HG03378 (cell line): Measurements from ENCODE around the gene ARFRP1.
"Not testable (repeated sequence)": the region's sequence is repeated elsewhere in the genome, so short reads cannot be mapped to it uniquely, and the experiment has no call there.

Experiments used
- ATAC-seq: cut with Tn5 transposase; IDR thresholded peaks from one replicate; pipeline ENCODE4 v1.9.1; 2021; ENCODE audit warnings: mild to moderate bottlenecking, moderate library complexity; ENCODE audit not compliant: unreplicated experiment

The ARFRP1 gene

GRCh38 chr20:63733579-63734081 is 25.9 kb upstream of the ARFRP1 start:
- no peak for ATAC-seq

GRCh38 chr20:63733117-63733516 is 25.3 kb upstream of the ARFRP1 start:
- no peak for ATAC-seq

- ATAC-seq, result no peak
These were observed 24.6 kb upstream of the ARFRP1 start for GRCh38 chr20:63732118-63733095.

- no peak for ATAC-seq
These were observed 23.6 kb upstream of the ARFRP1 start for GRCh38 chr20:63731410-63731809.

GRCh38 chr20:63730189-63730733 is 22.5 kb upstream of the ARFRP1 start:
- ATAC-seq, result not testable (repeated sequence)

GRCh38 chr20:63722967-63723622 is 15.3 kb upstream of the ARFRP1 start:
- ATAC-seq, result not testable (repeated sequence)

GRCh38 chr20:63718996-63719395 is 11.2 kb upstream of the ARFRP1 start:
- no peak for ATAC-seq

GRCh38 chr20:63714858-63715257 is 7.1 kb upstream of the ARFRP1 start:
- no peak for ATAC-seq

GRCh38 chr20:63712191-63712590 is 4.4 kb upstream of the ARFRP1 start:
- ATAC-seq, result no peak

GRCh38 chr20:63711085-63711645 is 3.4 kb upstream of the ARFRP1 start:
- no peak for ATAC-seq

- ATAC-seq, result no peak
These were observed 1.4 kb upstream of the ARFRP1 start for GRCh38 chr20:63709149-63709527.

- no peak for ATAC-seq
These were observed 749 bp upstream of the ARFRP1 start for GRCh38 chr20:63708301-63709148.

- no peak for ATAC-seq
These were observed 771 bp downstream of the ARFRP1 start for GRCh38 chr20:63706852-63707557.

- no peak for ATAC-seq
These were observed 1.6 kb downstream of the ARFRP1 start for GRCh38 chr20:63706027-63706695.

- no peak for ATAC-seq
These were observed 2.3 kb downstream of the ARFRP1 start for GRCh38 chr20:63705232-63706026.

- ATAC-seq, result no peak
These were observed 3.0 kb downstream of the ARFRP1 start for GRCh38 chr20:63704749-63705117.

GRCh38 chr20:63703976-63704748 is 3.6 kb downstream of the ARFRP1 start:
- no peak for ATAC-seq
